CD4-positive, alpha-beta T cell treated with Interferon gamma for 1 hour (primary cell): ENCODE results near the gene FAM117B.
"Not testable (repeated sequence)": the region's sequence is repeated elsewhere in the genome, so short reads cannot be mapped to it uniquely, and the experiment has no call there.

Source experiments
- DNase-seq: peaks from one replicate; pipeline ENCODE4 v3.0.0-alpha.2; 2020

FAM117B gene

GRCh38 chr2:202705446-202706020, 70.8 kb downstream of the FAM117B start:
- no peak for DNase-seq

- not testable (repeated sequence) for DNase-seq
Observed at GRCh38 chr2:202714971-202715935, 80.5 kb downstream of the FAM117B start.

DNA sequence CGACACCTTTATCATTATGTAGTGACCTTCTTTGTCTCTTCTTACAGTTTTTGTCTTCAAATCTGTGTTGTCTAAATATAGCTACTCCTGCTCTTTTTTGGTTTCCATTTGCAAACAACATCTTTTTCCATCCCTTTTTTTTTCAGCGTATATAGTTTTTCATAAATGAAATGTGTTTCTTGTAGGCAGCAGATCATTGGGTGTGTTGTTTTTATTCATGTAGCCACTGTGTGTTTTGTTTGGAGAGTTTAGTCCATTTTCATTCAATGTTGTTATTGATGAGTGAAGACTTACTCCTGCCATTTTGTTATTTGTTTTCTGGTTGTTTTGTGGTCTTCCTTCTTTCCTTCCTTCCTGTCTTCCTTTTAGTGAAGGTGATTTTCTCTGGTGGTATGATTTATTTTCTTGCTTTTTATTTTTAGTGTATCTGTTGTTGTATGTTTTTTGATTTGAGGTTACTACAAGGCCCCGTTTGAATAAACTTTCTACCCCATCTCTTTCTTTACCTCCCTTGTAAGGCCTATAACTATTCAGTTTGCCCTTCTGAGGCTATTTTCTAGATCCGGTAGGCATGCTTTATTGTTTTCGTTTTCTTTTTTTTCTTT, 81.4 kb downstream of the FAM117B start:
- DNase-seq, result no peak

- DNase-seq, result no peak
Observed at GRCh38 chr2:202716953-202717597, 82.3 kb downstream of the FAM117B start.

GRCh38 chr2:202717598-202718310, 83.0 kb downstream of the FAM117B start:
- DNase-seq, result peak; percentile 3

- no peak for DNase-seq
Observed at GRCh38 chr2:202718614-202719013, 83.8 kb downstream of the FAM117B start.

DNA sequence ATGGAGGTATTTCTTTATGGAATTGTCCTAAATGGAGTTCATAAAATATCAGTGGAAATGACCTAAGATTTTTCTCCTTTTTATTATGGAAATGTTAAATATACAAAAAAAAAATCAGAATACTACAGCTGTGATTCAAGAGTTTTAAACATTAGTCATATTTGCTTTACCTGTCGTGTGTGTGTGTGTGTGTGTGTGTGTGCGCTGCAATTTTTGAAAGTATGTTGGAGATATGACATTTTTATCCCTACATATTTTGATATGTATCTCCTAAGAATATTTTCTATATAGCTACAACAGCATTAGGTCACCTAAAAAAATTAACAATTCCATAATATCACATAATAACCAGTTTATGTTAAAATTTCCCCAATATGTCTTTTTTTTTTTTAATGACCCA, 85.5 kb downstream of the FAM117B start:
- DNase-seq, result no peak

DNA sequence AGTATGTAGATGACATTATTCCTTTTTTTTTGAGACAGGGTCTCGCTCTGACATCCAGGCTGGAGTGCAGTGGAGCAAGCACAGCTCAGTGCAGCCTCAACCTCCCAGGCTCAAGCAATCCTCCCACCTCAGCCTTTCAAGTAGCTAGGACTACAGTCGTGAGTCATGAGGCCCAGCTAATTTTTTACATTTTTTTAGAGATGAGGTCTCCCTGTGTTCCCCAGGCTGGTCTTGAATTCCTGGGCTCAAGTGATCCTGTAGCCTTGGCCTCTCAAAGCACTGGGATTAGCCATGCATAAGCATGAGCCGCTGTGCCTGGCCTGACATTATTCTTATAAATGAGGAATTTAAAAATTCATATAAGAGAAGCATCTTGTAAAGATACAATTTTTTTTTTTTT, 86.9 kb downstream of the FAM117B start:
- no peak for DNase-seq

GRCh38 chr2:202723746-202724145, 89.0 kb downstream of the FAM117B start:
- DNase-seq, result no peak

- no peak for DNase-seq
Observed at GRCh38 chr2:202726070-202726469, 91.3 kb downstream of the FAM117B start.

DNA sequence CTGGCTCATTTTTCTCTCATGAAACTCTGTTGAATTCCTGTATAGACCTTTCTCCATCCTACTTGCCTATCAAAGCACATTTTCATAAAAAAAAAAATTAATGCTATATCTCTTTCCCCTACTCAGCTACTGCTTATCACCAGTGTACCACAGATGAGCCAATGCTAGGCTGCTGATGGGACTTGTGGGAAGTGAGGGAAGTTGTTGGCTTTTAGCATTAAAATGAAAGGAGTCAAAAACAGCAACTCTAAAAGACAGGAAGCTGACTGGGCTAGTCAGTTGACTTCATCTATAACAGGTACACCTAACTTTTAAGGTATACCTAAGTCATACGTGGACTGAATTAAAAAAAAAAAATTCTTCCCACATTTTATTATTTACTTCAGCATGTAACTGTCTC, 102.1 kb downstream of the FAM117B start:
- no peak for DNase-seq

DNA sequence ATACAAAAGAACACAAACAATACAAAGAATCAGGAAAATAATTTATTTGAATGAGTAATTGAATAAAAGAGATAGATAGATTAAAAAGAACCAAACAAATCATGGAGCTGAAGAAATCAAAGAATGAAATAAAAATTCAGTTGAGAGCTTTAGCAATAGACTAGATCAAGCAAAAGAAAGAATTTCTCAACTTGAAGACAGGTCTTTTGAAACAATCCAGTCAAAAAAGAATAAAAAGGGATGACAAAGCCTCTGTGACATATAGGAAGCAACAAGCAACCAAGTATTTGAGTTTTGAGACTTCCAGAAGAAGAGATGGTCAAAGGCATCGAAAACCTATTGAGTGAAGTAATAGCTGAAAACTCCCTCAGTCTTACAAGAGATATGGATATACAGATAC, 108.8 kb downstream of the FAM117B start:
- DNase-seq, result no peak

GRCh38 chr2:202749477-202749876, 114.7 kb downstream of the FAM117B start:
- no peak for DNase-seq

- DNase-seq, result no peak
Observed at GRCh38 chr2:202750763-202751427, 116.1 kb downstream of the FAM117B start.

- DNase-seq, result no peak
Observed at GRCh38 chr2:202752071-202752470, 117.3 kb downstream of the FAM117B start.

- DNase-seq, result no peak
Observed at GRCh38 chr2:202754936-202755335, 120.2 kb downstream of the FAM117B start.

GRCh38 chr2:202756598-202756997, 121.8 kb downstream of the FAM117B start:
- DNase-seq, result no peak

- DNase-seq, result no peak
Observed at GRCh38 chr2:202757339-202757738, 122.6 kb downstream of the FAM117B start.

- no peak for DNase-seq
Observed at GRCh38 chr2:202758128-202758527, 123.4 kb downstream of the FAM117B start.

GRCh38 chr2:202758604-202759003, 123.8 kb downstream of the FAM117B start:
- no peak for DNase-seq

DNA sequence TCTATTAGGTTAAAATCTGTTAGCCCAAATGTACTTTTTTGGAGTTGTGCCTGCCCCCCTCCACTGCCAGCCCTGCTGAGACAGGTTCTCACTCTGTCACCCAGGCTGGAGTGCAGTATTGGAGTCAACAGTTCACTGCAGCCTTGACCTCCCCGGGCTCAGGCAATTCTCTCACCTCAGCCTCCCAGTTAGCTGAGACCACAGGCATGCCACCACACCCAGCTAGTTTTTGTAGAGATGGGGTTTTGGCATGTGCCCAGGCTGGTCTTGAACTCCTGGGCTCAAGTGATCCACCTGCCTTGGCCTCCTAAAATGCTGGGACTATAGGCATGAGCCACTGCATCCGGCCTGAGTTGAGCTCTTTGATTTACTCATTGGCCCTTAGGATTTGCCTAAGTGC, 126.1 kb downstream of the FAM117B start:
- DNase-seq, result no peak

- no peak for DNase-seq
Observed at GRCh38 chr2:202762556-202762955, 127.8 kb downstream of the FAM117B start.
